ENCODE measurements around the gene ARHGDIB. TPM values are rescaled to one million over a fixed set of nuclear protein-coding genes. Genes with fewer than 3 reads are reported as not detected.
A peak's percentile ranks its signal among the peaks of the same experiment; 100 is the strongest.

Gene ARHGDIB
- total and polyA plus RNA-seq, 10 of the 15 experiments (the other 5 are each of a cell fraction or from before 2014, with no cell fraction given), result 796 to 2,849 (median 1,346) TPM

GRCh38 chr12:14959126-14959440 is 2.3 kb downstream of the ARHGDIB start (continued):
- TF ChIP-seq ZBTB33 (IDR thresholded peaks at IDR 0.05) (no peak), PAX8 (IDR thresholded peaks at IDR 0.05) (no peak), RAD51 (IDR thresholded peaks at IDR 0.05) (peak; percentile 83), BHLHE40 (IDR thresholded peaks at IDR 0.05; ENCODE audit: borderline replicate concordance in 1 of 2, low read depth in 2 of 2, low read length in 1 of 2) (peak; percentile 78 to 91), NR2C1 (IDR thresholded peaks at IDR 0.05) (no peak), CEBPZ (IDR thresholded peaks at IDR 0.05; ENCODE audit: low read depth, low read length) (no peak), RB1 (IDR thresholded peaks at IDR 0.05; ENCODE audit: borderline replicate concordance) (no peak), JUNB (IDR thresholded peaks at IDR 0.05) (no peak), NFIC (IDR thresholded peaks at IDR 0.05; ENCODE audit: low read depth, low read length) (no peak), CHD2 (IDR thresholded peaks at IDR 0.05; ENCODE audit: borderline replicate concordance, low read depth, low read length) (no peak), HDGF (IDR thresholded peaks at IDR 0.05) (0 out of 2 replicates have a peak, but pooled peaks have one; percentile 58), YBX1 (IDR thresholded peaks at IDR 0.05) (no peak), RFX5 (IDR thresholded peaks at IDR 0.05; ENCODE audit: low read depth, low read length) (no peak), PAX5 (IDR thresholded peaks at IDR 0.05; ENCODE audit: borderline replicate concordance, low read depth, low read length) (no peak), MXI1 (IDR thresholded peaks at IDR 0.05; ENCODE audit: low read depth, low read length) (0 out of 2 replicates have a peak, but pooled peaks have one; percentile 41), NFYA (IDR thresholded peaks at IDR 0.05; ENCODE audit: borderline replicate concordance, low read depth, low read length) (no peak), FOXM1 (IDR thresholded peaks at IDR 0.05; ENCODE audit: low read depth, low read length) (no peak), ASH2L (IDR thresholded peaks at IDR 0.05; ENCODE audit: borderline replicate concordance, low read depth) (no peak), ZBTB4 (CRISPR knock-in tag; IDR thresholded peaks at IDR 0.05) (no peak)
- TF ChIP-seq, protein P1, sequence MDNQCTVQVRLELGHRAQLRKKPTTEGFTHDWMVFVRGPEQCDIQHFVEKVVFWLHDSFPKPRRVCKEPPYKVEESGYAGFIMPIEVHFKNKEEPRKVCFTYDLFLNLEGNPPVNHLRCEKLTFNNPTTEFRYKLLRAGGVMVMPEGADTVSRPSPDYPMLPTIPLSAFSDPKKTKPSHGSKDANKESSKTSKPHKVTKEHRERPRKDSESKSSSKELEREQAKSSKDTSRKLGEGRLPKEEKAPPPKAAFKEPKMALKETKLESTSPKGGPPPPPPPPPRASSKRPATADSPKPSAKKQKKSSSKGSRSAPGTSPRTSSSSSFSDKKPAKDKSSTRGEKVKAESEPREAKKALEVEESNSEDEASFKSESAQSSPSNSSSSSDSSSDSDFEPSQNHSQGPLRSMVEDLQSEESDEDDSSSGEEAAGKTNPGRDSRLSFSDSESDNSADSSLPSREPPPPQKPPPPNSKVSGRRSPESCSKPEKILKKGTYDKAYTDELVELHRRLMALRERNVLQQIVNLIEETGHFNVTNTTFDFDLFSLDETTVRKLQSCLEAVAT (IDR thresholded peaks at IDR 0.05), result peak; percentile 49; the same call in 1 of the 2 replicates
- TF ChIP-seq, protein P2, sequence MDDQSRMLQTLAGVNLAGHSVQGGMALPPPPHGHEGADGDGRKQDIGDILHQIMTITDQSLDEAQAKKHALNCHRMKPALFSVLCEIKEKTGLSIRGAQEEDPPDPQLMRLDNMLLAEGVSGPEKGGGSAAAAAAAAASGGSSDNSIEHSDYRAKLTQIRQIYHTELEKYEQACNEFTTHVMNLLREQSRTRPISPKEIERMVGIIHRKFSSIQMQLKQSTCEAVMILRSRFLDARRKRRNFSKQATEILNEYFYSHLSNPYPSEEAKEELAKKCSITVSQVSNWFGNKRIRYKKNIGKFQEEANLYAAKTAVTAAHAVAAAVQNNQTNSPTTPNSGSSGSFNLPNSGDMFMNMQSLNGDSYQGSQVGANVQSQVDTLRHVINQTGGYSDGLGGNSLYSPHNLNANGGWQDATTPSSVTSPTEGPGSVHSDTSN (IDR thresholded peaks at IDR 0.05; ENCODE audit: insufficient replicate concordance, low read depth, low read length), result no peak

Measured in GM12878 (cell line).